Measurements from ENCODE around the gene DES.

GRCh38 chr2:219448776-219449341 lies 30.7 kb downstream of the DES start:
- TF ChIP-seq EZH2 (IDR thresholded peaks at IDR 0.05) (no peak), POLR2AphosphoS5 (IDR thresholded peaks at IDR 0.05; ENCODE audit: borderline replicate concordance, low read depth, low read length) (no peak), FOXP2 (optimal IDR thresholded peaks at IDR 0.05; ENCODE audit: control extremely low read depth, extremely low read length, insufficient read depth) (no peak)
